NB4 (cell line): ENCODE measurements around the gene PLA2G4F.

ENCODE experiments used
- DNase-seq: peaks from one replicate; pipeline ENCODE4 v3.0.0; 2010; ENCODE audit warnings: low read depth
- H3K4me3 ChIP-seq: one replicate; pipeline ENCODE4 v1.5.1; 2011; ENCODE audit warnings: mild to moderate bottlenecking, low read depth, low read length, moderate library complexity
- MYC ChIP-seq: IDR thresholded peaks from 2 replicates; pipeline ENCODE4 v1.6.1; 2011; ENCODE audit warnings: low read depth, low read length
- POLR2A ChIP-seq: IDR thresholded peaks from 2 replicates; pipeline ENCODE4 v1.6.1; 2011; ENCODE audit warnings: mild to moderate bottlenecking; ENCODE audit not compliant: insufficient read length; ENCODE audit errors: extremely low read depth
- TF ChIP-seq, protein P1 (sequence below): IDR thresholded peaks from 2 replicates; pipeline ENCODE4 v1.6.1; 2011; ENCODE audit warnings: low read depth, low read length
- TF ChIP-seq, protein P2 (sequence below): IDR thresholded peaks from one replicate; pipeline ENCODE4 v1.5.1; 2012; ENCODE audit warnings: low read depth, low read length

Gene PLA2G4F

GRCh38 chr15:42119446-42119760 lies 37.0 kb downstream of the PLA2G4F start:
- no peak overlapping the region for H3K4me3 ChIP-seq
- TF ChIP-seq POLR2A (no peak), MYC (no peak)
- TF ChIP-seq, protein P1, sequence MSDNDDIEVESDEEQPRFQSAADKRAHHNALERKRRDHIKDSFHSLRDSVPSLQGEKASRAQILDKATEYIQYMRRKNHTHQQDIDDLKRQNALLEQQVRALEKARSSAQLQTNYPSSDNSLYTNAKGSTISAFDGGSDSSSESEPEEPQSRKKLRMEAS = no peak
- TF ChIP-seq, protein P2, sequence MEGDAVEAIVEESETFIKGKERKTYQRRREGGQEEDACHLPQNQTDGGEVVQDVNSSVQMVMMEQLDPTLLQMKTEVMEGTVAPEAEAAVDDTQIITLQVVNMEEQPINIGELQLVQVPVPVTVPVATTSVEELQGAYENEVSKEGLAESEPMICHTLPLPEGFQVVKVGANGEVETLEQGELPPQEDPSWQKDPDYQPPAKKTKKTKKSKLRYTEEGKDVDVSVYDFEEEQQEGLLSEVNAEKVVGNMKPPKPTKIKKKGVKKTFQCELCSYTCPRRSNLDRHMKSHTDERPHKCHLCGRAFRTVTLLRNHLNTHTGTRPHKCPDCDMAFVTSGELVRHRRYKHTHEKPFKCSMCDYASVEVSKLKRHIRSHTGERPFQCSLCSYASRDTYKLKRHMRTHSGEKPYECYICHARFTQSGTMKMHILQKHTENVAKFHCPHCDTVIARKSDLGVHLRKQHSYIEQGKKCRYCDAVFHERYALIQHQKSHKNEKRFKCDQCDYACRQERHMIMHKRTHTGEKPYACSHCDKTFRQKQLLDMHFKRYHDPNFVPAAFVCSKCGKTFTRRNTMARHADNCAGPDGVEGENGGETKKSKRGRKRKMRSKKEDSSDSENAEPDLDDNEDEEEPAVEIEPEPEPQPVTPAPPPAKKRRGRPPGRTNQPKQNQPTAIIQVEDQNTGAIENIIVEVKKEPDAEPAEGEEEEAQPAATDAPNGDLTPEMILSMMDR = no peak
- DNase-seq = no peak

DNA sequence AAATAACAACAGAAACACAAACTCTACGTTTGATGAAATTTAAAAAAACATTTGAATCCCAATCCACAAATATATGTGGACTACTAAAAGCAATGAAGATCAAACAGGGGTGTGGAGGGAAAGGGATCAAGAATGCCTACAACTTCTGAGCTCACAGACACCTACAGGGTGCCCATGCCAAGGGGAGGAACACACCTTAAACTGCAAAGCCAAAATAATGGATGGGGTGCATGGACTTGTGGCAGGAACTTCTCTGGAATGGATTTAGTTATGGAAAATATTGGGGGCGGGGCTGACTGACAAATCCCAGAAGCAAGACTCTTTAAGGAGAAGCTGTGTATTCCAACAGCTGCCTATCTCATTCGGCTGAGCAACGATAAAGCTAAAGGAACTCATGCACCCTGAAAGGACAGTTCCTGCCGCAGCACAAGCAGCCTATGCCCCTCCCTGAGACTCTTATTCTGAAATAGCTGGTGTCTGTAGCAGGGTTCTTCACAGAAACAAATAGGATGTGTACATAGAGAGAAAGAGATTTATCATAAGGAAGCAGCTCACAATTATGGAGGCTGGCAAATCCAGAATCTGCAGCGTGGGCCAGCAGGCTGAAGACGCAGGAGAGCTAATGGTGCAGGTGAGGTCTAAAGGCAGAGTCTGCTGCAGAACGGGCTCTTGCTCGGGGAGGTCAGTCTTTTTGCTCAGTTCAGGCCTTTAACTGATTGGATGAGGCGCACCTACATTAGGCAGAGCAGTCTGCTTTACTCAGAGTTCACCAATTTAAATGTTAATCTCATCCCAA lies 37.6 kb downstream of the PLA2G4F start:
- peak; percentile 42 for DNase-seq
- TF ChIP-seq MYC (no peak), POLR2A (no peak)
- TF ChIP-seq, protein P2 = no peak
- TF ChIP-seq, protein P1 = no peak
- H3K4me3 ChIP-seq = no peak overlapping the region

GRCh38 chr15:42111924-42112323 lies 44.5 kb downstream of the PLA2G4F start:
- DNase-seq = peak; percentile 92
- TF ChIP-seq MYC (peak; percentile 99), POLR2A (no peak)
- TF ChIP-seq, protein P2 = no peak
- TF ChIP-seq, protein P1 = peak; percentile 100
- H3K4me3 ChIP-seq = no peak overlapping the region

DNA sequence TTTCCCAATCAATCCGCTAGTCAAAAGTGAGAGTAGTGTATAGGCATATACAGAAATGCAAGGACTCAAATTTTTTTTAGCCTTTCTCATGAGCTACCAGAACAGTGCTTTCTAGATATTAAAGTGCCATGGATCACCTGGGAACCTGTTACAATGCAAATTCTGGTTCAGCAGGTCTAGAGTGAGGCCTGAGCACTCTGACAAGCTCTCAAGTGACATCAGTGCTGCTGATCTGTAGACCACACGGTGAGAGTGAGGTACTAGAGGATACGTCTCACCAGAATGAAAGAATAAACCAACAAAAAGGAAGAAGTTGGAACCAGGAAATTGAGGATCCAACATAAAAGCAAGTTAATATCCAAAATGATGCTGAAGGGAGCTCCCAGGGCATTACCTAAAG lies 46.1 kb downstream of the PLA2G4F start:
- DNase-seq = no peak
- TF ChIP-seq, protein P2 = no peak
- TF ChIP-seq MYC = no peak
- H3K4me3 ChIP-seq = no peak overlapping the region

DNA sequence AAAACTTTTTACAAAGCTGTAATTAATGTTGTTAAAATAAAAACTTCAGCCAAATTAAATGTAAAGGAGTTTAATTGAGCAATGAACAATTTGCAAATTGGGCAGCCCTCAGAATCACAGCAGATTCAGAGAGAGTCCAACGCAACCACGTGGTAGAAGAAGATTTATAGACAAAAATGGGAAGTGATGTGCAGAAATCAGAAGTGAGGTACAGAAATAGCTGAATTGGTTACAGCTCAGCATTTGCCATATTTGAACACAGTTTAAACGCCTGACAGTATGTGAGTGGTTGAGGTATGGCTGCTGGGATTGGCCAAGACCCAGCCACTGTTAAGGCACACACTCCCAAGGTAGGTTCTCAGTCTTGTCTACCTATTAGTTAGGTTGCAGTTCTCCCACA lies 47.6 kb downstream of the PLA2G4F start:
- TF ChIP-seq, protein P2 = no peak
- TF ChIP-seq, protein P1 = no peak
- TF ChIP-seq MYC (no peak), POLR2A (no peak)
- peak; percentile 44 for DNase-seq
- H3K4me3 ChIP-seq = no peak overlapping the region

DNA sequence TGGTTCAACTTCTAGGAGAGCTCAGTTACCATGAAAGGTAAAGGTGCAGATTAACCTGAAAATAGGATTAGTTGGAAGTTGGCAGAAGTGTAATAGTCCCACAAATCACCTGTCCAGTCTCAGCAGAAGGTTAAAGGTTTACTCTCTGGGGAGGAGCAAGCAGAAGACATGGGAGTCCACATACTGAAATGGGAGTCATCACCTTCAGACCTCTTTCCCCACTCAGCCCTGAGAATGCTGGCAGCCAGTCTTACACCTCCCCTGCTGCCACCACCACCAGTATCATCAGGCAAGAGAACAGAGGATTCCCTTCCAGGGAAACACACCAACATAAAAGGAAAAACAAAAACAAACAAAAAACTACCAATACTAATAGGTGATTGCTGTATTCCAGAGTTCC lies 48.2 kb downstream of the PLA2G4F start:
- TF ChIP-seq MYC (no peak), POLR2A (no peak)
- TF ChIP-seq, protein P2 = no peak
- TF ChIP-seq, protein P1 = no peak
- DNase-seq = no peak
- no peak overlapping the region for H3K4me3 ChIP-seq
